ENCODE measurements around the gene SARS1.

Gene SARS1

DNA sequence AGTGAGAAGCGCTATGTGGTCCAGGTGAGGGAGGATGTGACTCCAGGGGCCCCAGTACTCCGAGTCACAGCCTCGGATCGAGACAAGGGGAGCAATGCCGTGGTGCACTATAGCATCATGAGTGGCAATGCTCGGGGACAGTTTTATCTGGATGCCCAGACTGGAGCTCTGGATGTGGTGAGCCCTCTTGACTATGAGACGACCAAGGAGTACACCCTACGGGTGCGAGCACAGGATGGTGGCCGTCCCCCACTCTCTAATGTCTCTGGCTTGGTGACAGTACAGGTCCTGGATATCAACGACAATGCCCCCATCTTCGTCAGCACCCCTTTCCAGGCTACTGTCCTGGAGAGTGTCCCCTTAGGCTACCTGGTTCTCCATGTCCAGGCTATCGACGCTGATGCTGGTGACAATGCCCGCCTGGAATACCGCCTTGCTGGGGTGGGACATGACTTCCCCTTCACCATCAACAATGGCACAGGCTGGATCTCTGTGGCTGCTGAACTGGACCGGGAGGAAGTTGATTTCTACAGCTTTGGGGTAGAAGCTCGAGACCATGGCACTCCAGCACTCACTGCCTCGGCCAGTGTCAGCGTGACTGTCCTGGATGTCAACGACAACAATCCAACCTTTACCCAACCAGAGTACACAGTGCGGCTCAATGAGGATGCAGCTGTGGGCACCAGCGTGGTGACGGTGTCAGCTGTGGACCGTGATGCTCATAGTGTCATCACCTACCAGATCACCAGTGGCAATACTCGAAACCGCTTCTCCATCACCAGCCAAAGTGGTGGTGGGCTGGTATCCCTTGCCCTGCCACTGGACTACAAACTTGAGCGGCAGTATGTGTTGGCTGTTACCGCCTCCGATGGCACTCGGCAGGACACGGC is 37.8 kb downstream of the SARS1 start:
- DNase-seq: no peak

DNA sequence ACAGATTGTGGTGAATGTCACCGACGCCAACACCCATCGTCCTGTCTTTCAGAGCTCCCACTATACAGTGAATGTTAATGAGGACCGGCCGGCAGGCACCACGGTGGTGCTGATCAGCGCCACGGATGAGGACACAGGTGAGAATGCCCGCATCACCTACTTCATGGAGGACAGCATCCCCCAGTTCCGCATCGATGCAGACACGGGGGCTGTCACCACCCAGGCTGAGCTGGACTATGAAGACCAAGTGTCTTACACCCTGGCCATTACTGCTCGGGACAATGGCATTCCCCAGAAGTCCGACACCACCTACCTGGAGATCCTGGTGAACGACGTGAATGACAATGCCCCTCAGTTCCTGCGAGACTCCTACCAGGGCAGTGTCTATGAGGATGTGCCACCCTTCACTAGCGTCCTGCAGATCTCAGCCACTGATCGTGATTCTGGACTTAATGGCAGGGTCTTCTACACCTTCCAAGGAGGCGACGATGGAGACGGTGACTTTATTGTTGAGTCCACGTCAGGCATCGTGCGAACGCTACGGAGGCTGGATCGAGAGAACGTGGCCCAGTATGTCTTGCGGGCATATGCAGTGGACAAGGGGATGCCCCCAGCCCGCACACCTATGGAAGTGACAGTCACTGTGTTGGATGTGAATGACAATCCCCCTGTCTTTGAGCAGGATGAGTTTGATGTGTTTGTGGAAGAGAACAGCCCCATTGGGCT is 38.6 kb downstream of the SARS1 start:
- DNase-seq: no peak

DNA sequence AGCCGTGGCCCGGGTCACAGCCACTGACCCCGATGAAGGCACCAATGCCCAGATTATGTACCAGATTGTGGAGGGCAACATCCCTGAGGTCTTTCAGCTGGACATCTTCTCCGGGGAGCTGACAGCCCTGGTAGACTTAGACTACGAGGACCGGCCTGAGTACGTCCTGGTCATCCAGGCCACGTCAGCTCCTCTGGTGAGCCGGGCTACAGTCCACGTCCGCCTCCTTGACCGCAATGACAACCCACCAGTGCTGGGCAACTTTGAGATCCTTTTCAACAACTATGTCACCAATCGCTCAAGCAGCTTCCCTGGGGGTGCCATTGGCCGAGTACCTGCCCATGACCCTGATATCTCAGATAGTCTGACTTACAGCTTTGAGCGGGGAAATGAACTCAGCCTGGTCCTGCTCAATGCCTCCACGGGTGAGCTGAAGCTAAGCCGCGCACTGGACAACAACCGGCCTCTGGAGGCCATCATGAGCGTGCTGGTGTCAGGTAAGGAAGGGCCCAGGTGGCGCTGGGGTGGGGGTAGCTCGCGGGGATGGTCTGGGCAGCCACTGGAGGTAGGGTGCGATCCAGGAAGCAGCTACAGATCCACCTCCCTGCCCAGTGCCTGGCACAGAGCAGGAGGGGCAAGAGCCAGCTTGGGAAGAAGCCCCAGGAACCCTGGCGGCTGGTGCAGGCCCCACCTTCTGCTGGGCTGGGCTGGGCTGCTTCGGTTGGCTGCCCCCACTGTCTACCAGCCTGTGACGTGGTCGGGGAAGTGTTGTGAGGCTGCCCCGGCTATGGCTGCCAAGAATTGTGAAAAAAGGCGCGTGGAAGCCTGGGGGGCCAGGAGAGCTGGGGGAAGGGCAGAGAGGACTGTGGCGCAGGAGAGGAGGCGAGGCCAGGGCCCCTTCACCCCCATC is 39.4 kb downstream of the SARS1 start:
- no peak for DNase-seq

DNA sequence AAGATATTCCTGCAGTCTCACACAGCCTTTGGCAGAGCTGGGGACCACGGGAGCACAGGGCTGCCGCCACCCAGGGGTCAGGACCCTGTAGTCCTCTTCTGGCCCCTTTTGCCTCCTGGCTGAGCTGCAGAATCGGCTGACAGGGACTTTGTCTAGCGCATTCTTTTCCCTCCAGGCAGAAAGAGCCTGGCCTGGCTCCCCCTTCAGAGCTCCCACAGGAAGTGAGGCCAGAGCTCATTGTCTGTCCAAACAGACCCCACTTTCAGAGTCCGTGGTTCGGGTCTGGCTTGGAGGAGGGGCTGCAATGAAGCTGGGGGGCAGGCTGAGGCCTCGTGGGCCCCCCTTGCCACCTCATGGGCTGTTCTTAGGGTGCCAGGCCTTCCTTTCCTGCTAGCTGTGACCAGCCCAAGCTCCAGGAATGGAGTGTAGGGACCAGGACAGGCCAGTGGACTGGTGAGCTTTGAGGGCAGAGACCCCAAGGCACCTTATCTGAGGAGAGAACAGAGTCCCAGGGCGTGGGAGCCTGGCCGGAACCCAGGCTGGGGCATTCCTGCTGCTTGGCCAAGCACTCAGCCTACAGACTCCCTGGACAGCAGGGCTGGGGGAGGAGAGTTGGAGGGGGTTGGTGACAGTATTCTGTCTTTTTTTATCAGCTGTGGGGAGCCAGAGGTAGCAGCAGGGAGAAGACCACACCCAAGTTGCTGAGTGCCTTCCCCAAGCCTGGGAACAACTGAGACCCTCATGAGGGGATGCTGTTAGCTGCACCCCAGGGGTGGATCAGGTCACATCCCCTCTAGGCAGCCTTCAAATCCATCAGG is 40.3 kb downstream of the SARS1 start:
- DNase-seq: no peak

DNA sequence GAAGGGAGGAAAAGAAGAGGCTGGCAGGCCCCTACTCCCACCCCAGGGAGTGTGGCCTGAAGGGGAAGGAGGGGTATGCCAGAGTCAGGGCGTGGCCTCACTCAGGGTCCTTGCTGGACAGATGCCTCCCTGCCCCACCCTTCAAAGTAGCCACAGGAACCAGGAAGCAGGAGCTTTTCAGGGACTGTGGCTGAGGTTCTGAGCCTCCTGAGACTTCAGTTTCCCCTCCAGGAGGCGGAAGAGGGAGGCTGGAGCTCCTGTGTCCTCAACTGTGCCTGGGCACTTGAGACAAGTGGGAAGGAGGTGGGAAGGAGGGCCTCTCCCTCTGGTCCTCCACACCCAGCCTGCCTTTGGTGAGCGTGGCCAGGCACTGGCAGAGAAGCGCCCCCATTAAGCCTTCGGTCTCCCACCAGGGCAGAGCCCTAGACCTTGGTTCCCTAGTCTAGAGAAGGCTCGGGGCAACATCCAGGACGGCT is 40.9 kb downstream of the SARS1 start:
- DNase-seq: no peak

DNA sequence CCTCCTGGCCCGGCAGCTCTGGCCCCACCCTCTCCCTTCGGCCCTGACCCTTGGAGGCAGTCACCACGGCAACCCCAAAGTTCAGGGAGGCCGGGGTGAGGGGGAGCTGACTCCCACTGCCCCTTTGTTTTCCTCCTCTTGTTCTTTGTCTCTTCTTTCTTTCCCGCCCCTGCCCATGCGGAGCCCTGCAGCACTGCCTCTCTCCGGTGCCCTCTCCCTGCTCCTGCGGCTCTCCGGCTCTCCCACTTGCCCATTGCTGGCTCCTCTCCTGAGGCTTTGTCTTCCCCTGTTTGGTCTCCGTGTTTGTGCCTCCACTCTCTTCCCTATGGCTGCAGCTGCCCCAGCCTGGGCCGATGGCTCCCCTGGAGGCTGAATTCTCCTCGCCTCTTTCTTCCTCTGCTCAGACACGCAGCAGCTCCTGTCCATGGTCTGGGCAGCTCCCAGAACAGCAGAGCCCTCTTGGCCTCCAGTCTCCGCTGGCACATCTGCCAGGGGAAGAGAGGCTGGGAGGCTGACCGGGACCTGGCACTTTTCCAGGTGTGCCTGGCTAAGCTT is 41.5 kb downstream of the SARS1 start:
- DNase-seq: no peak

DNA sequence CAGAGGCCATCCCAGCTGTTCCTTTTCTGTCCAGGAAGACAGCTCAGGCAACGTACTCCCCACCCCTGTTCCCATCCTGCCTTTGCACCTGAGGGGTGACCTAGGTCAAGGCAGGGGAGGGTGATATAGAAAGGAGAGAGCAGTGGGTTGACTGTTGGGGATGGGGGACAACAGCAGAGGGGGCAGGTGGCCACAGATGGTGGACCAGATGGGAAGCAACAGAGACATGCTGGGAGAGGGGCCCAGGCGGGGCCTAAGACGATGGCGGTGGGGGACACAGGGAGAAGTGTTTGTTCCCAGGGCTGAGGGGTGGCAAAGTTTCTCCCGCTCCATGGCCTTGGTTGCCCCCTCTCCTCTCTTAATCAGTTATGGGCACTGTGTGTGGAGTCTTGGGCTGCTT is 42.0 kb downstream of the SARS1 start:
- DNase-seq: no peak

DNA sequence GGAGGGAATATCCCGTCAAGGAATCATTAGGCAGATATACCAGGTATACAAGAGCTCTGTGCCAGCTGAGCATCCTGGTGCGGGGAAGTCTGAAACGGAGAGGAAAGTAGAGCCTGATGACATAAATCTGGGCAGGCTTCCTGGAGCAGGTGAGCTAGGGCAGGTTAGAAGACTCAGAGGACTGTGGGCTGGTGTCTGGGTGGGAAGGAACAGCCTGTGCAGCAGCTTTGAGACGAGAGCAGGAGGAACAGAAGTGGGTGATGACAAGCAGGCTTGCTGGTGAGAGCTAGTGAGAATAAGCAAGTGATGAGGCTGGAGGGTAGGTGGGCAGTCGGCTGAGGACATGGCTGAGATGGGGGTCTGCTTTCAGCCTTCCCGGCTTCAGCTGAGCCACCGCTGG is 42.4 kb downstream of the SARS1 start:
- no peak for DNase-seq

DNA sequence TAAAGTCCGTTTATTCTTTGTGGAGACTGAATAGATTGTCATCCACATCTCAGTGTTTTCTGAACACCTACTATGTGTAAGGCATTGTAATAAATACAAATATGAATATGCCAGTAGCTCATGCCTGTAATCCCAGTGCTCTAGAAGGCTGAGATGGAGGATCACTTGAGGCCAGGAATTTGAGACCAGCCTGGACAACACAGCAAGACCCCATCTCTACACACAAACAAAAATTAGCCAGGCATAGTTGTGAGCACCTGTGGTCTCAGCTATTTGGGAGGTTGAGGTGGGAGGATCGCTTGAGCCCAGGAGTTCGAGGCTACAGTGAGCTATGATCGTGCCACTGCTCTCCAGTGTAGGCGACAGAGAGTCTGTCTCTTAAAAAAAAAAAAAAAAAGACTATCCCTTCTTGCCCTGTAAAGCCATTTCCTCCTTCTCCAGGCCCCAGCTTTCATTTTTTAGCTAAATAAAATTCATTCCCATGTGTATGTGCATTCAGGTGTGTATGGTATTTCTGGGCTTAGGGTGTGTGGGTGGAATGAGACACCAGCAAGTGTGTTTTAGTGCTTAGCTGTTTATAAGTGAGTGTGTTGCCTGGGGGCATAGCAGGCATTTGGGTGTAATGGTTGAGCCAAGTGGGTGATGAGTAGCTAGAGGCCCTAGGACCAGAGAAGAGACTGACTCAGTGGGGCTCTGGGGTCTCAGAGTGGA is 43.4 kb downstream of the SARS1 start:
- DNase-seq: no peak

DNA sequence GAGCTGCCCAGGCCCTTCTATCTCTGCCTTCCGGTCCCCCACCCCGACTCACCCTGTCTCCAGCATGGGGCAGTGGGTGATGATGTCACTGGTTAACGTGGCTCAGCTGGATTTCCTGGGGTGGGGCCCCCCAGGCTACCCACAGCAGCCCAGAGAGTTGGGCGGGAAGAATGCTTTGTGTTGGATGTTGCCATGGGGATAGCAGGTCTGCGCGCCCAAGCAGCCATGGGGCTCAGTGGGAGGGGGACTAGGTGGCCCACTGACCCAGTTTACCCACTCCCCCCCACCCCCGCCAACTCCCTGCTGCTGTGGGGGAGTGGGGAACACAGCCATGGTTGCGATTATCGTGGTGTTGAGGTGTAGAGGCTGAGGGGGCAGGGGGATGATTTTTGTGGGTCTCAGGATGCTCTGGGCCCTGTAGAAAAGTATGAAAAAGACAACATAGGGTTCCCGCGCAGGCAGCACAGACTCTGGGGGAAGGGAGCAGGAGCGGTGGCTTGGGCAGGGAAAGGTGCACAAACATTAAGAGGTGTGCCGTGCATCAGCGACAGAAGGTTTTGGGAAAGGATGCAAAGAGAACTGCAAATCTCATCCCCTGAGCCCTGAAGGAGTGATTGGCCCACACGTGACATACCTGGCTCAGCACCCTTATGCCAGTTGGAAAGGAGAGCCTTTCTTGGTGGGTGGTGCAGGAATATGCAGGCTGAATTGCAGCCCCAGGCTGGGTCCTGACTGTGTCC is 44.1 kb downstream of the SARS1 start:
- no peak for DNase-seq

DNA sequence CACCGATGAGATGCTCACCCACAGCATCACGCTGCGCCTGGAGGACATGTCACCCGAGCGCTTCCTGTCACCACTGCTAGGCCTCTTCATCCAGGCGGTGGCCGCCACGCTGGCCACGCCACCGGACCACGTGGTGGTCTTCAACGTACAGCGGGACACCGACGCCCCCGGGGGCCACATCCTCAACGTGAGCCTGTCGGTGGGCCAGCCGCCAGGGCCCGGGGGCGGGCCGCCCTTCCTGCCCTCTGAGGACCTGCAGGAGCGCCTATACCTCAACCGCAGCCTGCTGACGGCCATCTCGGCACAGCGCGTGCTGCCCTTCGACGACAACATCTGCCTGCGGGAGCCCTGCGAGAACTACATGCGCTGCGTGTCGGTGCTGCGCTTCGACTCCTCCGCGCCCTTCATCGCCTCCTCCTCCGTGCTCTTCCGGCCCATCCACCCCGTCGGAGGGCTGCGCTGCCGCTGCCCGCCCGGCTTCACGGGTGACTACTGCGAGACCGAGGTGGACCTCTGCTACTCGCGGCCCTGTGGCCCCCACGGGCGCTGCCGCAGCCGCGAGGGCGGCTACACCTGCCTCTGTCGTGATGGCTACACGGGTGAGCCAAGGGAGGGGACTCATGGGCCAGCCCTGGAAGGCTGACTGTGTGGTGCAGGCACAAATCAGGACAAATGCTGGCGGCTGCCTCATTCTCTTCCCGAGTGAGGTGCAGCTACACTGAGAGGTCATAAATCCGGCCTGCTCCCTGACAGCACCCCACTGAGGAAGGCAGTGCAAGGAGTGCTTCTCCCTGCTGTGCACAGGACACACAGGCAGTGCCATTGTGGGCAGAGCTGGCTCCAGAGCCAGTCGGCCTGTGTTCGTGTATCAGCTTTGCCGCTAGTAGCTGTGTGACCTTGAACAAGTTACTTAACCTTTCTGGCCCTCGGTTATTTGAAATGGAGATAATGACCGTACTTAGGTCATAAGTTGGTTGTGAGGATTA is 45.1 kb downstream of the SARS1 start:
- DNase-seq: no peak

DNA sequence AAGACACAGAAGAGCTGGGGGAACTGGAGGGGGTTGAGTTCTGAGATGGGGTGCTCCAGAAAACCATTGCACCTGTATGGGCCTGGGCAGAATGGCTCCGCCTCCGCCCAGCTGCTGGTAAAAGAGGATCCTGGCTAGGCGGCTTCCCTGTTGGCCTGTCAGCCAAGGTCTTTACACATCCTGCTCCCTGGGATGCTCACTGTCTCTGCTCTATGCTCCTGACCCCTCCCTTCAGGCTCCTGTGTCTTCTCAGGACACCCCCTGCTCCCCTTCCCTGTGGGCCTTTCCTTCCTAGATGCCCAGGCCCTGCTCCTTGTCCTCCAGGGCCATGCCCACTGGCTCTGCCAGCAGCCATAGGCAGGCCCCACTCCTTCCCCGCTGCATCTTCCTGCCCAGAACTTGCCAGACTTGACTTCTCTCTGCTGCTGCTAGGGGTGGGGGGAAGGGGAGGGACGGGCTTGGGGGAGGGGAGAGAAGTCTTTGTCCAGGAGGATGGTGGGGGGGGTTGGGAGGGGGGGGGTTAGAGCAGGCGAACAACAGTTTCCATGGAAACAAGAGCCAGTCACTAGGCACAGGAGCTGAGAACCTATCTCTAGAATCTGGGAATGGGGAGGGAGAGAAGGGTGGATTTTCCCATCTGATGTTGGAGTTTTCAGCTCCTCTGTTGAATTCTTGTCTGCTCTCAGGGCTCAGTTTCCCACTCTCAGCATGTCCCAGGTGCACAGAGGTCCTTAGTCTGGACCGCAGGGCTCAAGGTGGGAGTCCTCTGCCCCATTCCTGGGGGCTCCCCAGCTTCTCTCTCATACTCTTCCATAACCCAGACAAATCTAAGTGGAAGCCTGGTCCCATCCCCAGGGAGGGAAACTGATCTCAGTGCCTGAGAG is 46.2 kb downstream of the SARS1 start:
- no peak for DNase-seq

DNA sequence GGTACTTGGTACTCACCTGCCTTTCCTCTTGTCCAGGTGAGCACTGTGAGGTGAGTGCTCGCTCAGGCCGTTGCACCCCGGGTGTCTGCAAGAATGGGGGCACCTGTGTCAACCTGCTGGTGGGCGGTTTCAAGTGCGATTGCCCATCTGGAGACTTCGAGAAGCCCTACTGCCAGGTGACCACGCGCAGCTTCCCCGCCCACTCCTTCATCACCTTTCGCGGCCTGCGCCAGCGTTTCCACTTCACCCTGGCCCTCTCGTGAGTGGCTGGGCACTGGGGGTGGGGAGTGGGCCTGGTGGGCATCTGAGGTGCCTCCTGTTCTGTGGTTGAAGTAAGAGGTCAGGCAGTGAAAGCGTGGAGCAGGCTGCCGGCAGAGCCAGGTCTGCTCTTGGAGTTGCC is 47.3 kb downstream of the SARS1 start:
- no peak for DNase-seq

DNA sequence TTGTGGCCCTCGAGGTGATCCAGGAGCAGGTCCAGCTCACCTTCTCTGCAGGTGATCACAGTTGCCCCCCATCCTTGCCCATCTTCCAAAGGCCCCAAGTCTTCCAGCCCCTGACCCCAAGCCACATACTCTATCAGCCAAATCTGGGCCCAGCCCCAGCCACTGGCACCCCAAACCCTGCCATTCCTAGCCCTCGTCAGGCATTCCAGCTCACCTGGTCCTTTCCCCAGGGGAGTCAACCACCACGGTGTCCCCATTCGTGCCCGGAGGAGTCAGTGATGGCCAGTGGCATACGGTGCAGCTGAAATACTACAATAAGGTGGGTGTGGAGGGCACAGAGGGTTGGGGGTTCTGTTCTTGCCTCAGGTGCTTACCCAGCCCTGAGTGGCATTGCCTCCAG is 47.9 kb downstream of the SARS1 start:
- DNase-seq: no peak

DNA sequence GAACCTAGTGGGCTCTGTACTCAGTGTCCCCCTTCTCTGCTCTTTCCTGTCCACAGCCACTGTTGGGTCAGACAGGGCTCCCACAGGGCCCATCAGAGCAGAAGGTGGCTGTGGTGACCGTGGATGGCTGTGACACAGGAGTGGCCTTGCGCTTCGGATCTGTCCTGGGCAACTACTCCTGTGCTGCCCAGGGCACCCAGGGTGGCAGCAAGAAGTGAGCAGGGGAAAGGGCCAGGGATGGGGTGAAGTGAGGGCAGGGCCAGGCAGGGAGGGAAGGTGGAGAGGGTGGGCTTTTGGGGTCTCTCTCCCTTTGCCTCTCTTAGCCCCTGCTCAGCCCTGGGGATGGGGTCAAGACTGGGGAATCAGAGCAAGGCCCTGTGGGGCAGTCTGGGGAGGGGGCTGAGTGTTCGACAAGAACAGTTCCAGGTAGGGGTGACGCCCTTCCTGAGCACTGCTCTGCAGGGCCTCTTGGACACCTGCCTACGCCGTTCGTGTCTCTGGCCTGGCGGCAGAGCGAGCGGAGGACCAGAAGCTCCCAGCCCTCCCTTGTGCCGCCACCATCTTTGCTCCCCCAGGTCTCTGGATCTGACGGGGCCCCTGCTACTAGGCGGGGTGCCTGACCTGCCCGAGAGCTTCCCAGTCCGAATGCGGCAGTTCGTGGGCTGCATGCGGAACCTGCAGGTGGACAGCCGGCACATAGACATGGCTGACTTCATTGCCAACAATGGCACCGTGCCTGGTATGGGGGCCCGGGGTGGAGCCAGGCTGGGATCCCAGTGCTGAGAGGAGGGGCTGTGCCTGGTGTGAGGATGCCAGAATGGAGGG is 48.7 kb downstream of the SARS1 start:
- no peak for DNase-seq

DNA sequence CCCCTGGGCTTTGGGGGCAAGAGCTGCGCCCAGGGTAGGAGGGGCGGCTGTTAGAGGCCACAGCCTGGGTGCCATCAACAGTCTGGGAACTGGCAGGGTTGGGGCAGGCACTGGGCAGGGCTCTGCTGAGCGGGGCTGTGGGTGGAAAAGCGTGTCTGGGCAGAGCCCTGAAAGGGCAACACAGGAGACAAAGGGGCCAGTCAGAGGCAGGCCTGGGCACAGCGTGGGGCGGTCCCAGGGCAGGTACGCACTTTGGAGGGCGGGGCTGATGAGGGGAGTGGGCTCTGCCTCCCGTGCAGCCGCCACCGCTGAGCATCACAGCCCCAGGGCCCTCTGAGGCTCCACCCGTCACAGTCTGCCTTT is 49.5 kb downstream of the SARS1 start:
- no peak for DNase-seq

Data from activated CD4-positive, alpha-beta T cell treated with anti-CD3 and anti-CD28 coated beads, Interleukin-2, Interleukin-6, amounts not matched to agents 100 ng/mL and 50 ng/mL, durations not matched to agents 16 hours and 8 hours (primary cell).